Panc1 (cell line): Measurements from ENCODE around the gene S100PBP.

Experiments used
- CTCF ChIP-seq: fragments of 450-650 bp; IDR thresholded peaks from 2 replicates; pipeline ENCODE4 v1.5.1; 2017; ENCODE audit warnings: mild to moderate bottlenecking
- POLR2AphosphoS5 ChIP-seq: IDR thresholded peaks from 2 replicates; pipeline ENCODE4 v1.6.1; 2012; ENCODE audit warnings: mild to moderate bottlenecking, low read depth, low read length, moderate library complexity
- REST ChIP-seq, 2 experiments: IDR thresholded peaks; 2 replicates each; pipeline ENCODE4 v1.6.1; 2011 to 2012; ENCODE audit warnings: low read depth in 2 of 2, control low read depth in 1 of 2, low read length in 1 of 2, mild to moderate bottlenecking in 1 of 2, moderate library complexity in 1 of 2; ENCODE audit not compliant: insufficient read depth in 1 of 2
- SIN3A ChIP-seq: IDR thresholded peaks from 2 replicates; pipeline ENCODE4 v1.6.1; 2012; ENCODE audit warnings: low read depth, mild to moderate bottlenecking, low read length, moderate library complexity, borderline replicate concordance; ENCODE audit not compliant: insufficient read depth
- TCF7L2 ChIP-seq: IDR thresholded peaks from 2 replicates; pipeline ENCODE4 v1.6.1; 2011; ENCODE audit warnings: mild to moderate bottlenecking, low read depth, low read length, inconsistent platforms

GRCh38 chr1:32877211-32878110 lies 60.0 kb downstream of the S100PBP start:
- TF ChIP-seq CTCF (no peak), TCF7L2 (no peak), POLR2AphosphoS5 (no peak), REST (IDR thresholded peaks at IDR 0.05; ENCODE audit: insufficient read depth in 1 of 2, low read depth in 2 of 2, low read length in 1 of 2) (no peak), SIN3A (no peak)
